LNCAP (cell line): ENCODE measurements around the gene SLC41A2.

Experiments
- CTCF ChIP-seq: fragments of 450-650 bp; IDR thresholded peaks from 2 replicates; pipeline ENCODE4 v1.5.1; 2017; ENCODE audit warnings: mild to moderate bottlenecking

SLC41A2 gene

GRCh38 chr12:104911942-104912341, 46.1 kb downstream of the SLC41A2 start:
- TF ChIP-seq CTCF = no peak

- TF ChIP-seq CTCF = no peak
Measured at GRCh38 chr12:104910196-104910840, 47.8 kb downstream of the SLC41A2 start.

- TF ChIP-seq CTCF = no peak
Measured at GRCh38 chr12:104909761-104910160, 48.3 kb downstream of the SLC41A2 start.
